SK-N-MC (cell line): ENCODE results near the gene TMEM127.

Experiments
- DNase-seq: peaks from one replicate; pipeline ENCODE4 v3.0.0-alpha.2; 2011; ENCODE audit warnings: low read depth, low spot score
- H3K27ac ChIP-seq: fragments of 200-600 bp; sonication (generic); 2 replicates; pipeline ENCODE4 v1.5.1; 2016; ENCODE audit warnings: mixed run types
- H3K36me3 ChIP-seq: fragments of 200-600 bp; sonication (generic); 2 replicates; pipeline ENCODE4 v1.6.1; 2017; ENCODE audit warnings: antibody characterized with exemption, low read length, mixed read lengths; ENCODE audit not compliant: insufficient read depth
- H3K4me3 ChIP-seq: fragments of 200-600 bp; sonication (generic); 2 replicates; pipeline ENCODE4 v1.5.1; 2016
- H3K9ac ChIP-seq: fragments of 200-600 bp; sonication (generic); 2 replicates; pipeline ENCODE4 v1.8.0; 2017; ENCODE audit warnings: mixed run types, mixed read lengths; ENCODE audit not compliant: insufficient read length
- H3K9me3 ChIP-seq: fragments of 200-600 bp; sonication (generic); 2 replicates; pipeline ENCODE4 v1.6.1; 2017; ENCODE audit warnings: low read depth, mild to moderate bottlenecking, antibody characterized with exemption, low read length, moderate library complexity, mixed read lengths
- EZH2 ChIP-seq: fragments of 200-600 bp; sonication (generic); IDR thresholded peaks from one replicate; pipeline ENCODE4 v1.6.1; 2017; ENCODE audit warnings: antibody characterized with exemption
- FOXP2 ChIP-seq: optimal IDR thresholded peaks from 2 replicates; pipeline ENCODE3; 2011; ENCODE audit warnings: mild to moderate bottlenecking, moderate library complexity; ENCODE audit not compliant: insufficient read depth; ENCODE audit errors: extremely low read length, control extremely low read depth
- POLR2AphosphoS5 ChIP-seq: IDR thresholded peaks from 2 replicates; pipeline ENCODE4 v1.6.1; 2012; ENCODE audit warnings: mild to moderate bottlenecking, low read depth, low read length, borderline replicate concordance

TMEM127 gene

DNA sequence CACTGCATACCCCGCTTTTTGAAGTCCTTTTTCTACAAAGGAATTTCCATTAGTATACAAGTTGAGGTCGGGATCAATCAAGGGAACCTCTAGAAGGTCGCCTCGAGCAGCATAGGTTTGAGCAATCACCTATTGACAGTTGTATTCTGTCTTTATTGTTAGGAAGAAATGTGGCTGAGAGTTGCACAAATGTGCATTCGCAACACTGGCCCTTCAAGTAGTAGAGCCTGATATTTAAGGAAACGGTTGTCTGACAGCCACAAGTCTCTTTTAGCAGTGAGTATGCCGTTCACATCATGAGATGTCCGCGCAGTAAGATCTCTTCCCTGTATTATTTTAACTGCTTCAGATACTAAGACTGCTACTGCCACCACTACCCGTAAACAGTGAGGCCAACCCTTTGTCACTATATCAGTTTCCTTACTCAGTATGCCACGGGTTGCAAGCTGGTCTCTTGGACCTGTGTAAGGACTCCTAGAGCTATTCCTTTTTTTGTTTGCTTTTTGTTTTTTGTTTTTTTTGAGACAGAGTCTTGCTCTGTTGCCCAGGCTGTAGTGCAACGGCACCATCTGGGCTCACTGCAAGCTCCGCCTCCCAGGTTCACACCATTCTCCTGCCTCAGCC is 47.2 kb downstream of the TMEM127 start:
- no peak for TF ChIP-seq EZH2
- TF ChIP-seq FOXP2 = no peak
- TF ChIP-seq POLR2AphosphoS5 = no peak
- Histone ChIP-seq H3K27ac (no peak overlapping the region), H3K9ac (no peak overlapping the region), H3K36me3 (no peaks in the 10 kb centered on the region), H3K9me3 (no peaks in the 10 kb centered on the region), H3K4me3 (no peak overlapping the region)
- no peak for DNase-seq

DNA sequence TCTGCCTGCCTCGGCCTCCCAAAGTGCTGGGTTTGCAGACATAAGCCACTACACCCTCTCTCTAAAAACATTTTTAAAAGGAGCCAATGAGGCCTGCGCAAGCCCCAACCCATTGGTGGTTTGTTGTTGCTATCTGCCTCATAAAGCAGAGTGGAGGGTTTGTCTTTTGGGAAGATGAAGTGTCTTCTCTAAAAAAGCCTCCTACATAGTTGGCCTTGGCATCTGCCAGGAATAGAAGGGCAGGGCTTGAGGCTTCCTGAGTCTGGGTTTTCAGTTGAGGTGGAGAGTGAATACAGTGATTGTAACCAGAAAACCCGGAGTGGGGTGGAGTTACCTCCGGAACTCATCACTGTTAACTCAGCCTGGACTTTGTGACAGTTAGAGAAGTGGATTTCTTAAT is 51.2 kb downstream of the TMEM127 start:
- Histone ChIP-seq H3K9me3 (no peaks in the 10 kb centered on the region), H3K36me3 (no peaks in the 10 kb centered on the region), H3K27ac (no peak overlapping the region), H3K9ac (no peak overlapping the region), H3K4me3 (no peak overlapping the region)
- no peak for DNase-seq
- TF ChIP-seq FOXP2 (no peak), POLR2AphosphoS5 (no peak), EZH2 (no peak)

DNA sequence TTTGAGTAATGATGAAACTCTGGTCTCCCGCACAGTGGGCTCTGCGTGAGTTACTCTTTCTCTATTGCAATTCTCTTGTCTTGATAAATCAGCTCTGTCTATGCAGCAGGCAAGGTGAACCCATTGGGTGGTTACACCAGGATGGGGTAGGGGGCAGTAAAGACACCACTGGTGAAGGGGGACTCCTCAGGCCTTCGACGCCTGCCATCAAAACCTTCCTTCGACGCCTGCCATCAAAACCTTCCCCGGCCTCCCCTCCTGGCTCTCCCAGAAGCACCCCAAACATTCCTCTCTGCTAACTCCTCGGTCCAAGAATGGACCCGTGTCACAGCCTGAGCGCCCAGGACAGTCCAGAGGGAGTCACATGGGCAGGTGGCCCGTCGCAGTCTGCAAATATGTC is 52.4 kb downstream of the TMEM127 start:
- Histone ChIP-seq H3K9ac (no peak overlapping the region), H3K36me3 (no peaks in the 10 kb centered on the region), H3K9me3 (no peaks in the 10 kb centered on the region), H3K4me3 (no peak overlapping the region), H3K27ac (no peak overlapping the region)
- DNase-seq = no peak
- TF ChIP-seq FOXP2 (no peak), POLR2AphosphoS5 (no peak)

DNA sequence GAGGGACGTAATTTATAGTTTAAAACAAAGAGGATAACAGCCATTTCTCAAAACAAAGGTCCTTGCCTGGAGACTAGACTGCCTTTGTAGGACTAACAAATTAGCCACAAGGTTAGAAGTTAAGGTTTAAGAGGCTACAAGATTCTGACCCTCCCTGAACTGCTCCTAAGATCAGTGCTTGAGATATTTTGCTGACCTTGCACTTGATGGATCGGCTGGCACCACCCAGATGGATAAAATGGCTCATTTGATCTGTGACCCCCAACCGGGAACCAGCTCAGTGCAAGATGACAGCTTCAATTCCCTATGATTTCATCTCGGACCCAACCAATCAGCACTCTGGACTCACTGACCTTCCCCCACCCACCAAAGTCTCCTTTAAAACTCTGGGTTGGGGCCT is 53.5 kb downstream of the TMEM127 start:
- Histone ChIP-seq H3K9me3 (no peaks in the 10 kb centered on the region), H3K36me3 (peaks cover 3% of the 10 kb centered on the region; the same call in 1 of the 2 replicates), H3K4me3 (no peak overlapping the region), H3K27ac (no peak overlapping the region), H3K9ac (no peak overlapping the region)
- TF ChIP-seq FOXP2 (no peak), EZH2 (no peak), POLR2AphosphoS5 (no peak)
- no peak for DNase-seq

DNA sequence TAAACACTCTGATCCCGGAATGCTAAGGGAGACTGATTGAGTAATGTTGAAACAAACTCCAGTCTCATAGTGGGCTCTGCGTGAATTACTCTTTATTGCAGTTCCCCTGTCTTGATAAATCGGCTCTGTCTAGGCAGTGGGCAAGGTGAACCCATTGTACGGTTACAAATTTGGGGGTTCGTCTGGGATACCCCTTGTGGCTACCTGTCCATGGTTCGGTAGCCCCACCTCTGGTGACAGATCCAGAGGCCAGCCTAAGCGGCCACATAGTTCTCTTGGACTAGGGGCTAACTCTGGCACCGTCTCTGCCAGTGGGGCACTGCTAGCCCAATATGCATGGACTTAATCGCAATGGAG is 56.1 kb downstream of the TMEM127 start:
- no peaks in the 10 kb centered on the region for H3K9me3 ChIP-seq
- no peak for DNase-seq
- H3K9ac ChIP-seq = peak overlapping the region; percentile 80
- TF ChIP-seq EZH2 (no peak), FOXP2 (no peak), POLR2AphosphoS5 (no peak)
- peaks cover 14% of the 10 kb centered on the region for H3K36me3 ChIP-seq
- no peak overlapping the region for H3K27ac ChIP-seq
- peak overlapping the region; percentile 99 for H3K4me3 ChIP-seq

DNA sequence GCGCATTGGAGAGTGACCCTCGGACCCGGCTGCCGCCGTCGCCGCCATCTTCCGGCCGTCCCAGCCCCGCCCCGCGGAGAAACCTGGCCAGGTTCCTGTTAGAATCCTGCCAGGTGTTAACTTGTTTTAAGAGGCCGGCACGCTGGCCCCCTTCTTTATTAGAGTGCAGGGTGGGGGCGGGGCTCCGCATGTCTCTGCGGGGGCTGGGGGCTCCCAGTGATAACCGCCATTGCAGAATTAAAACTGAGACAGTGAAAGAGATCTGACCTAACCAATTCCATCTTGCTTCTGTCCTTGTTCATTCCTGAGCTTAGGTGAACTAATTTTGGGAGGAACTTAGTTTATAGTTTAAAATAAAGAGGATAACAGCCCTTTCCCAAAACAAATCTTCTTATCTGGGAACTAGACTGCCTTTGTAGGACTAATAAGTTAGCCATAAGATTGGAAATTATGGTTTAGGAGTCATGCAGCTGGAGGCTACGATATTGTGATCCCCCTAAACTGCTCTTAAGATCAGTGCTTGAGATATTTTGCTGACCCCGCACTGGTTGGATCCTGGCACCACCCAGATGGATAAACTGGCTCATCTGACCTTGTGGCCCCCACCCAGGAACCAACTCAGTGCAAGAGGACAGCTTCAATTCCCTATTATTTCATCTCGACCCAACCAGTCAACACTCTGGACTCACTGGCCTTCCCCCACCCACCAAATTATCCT is 56.6 kb downstream of the TMEM127 start:
- Histone ChIP-seq H3K36me3 (peaks cover 14% of the 10 kb centered on the region), H3K9me3 (no peaks in the 10 kb centered on the region), H3K27ac (no peak overlapping the region), H3K9ac (peak overlapping the region; percentile 80), H3K4me3 (peak overlapping the region; percentile 99)
- no peak for TF ChIP-seq EZH2
- TF ChIP-seq POLR2AphosphoS5 = no peak; the same call in none of the 2 replicates
- no peak for TF ChIP-seq FOXP2
- DNase-seq = no peak

DNA sequence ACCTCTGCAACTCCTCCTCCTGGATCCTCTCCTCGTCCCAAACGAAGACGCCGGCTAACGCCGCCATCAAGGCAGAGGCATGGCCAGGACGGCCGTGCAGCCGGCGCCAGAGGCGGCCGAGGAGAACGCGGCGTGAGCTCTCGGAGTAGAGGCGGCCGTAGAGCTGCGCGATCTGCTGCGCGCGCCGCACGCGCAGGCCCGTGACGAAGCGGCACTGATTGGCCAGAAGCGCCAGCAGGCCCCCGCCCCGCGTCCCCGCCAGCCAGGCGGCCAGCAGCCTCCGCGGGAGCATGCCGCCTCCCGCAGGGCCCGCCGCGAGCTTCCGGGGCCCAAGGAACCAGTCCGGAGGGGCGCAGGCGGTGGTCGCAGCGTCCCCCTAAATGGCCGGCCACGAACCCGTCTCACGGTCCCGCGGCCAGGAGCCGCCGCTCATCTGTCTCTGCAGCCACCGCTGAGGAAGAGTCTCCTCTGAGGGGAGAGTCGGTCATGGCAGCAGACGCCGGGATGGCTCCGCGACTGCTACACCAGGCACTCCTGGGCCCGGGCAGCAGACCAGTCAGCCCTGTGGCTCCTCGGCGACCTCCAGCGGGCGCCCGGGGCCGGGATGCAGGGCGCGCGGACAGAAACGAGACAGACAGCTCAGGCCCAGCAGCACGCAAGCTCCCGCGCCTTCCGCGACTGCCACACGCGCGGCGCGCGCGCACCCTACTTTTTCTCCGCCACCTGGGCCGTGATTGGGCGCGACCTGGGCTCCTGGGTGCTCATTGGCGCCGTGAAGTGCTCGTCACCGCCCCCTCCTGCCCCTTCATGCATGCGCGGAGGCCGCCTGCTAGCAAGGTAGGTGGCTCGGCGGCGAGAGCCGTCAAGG is 57.4 kb downstream of the TMEM127 start, which contains the start of gene STARD7:
TSS of gene STARD7 (minus strand) at position 685 of the 868 bp plus-strand sequence. CDS start at position 292, 393 bp downstream.
- H3K27ac ChIP-seq = peak within 1 kb of the TSS; percentile 74; the same call in 1 of the 2 replicates

DNA sequence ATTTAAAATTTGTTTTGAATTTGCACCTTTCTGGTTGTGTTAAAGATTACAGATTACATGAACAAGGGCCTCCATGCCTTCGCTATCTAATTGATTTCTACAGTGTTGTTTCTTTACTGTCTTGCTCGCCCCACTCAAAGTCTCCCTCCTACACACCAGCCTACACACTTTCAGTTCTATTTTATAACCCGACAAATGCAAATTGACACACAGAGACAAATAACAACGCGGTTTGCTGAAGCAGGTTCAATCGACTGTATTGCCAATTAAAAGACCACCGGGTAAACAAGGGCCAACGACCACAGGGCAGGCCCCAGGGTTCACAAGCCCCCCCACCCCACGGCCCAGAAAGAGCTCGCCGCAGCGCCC is 58.0 kb downstream of the TMEM127 start:
- H3K9ac ChIP-seq = peak overlapping the region; percentile 97
- no peak for TF ChIP-seq EZH2
- no peak for TF ChIP-seq POLR2AphosphoS5
- no peak for TF ChIP-seq FOXP2
- no peak for DNase-seq
- no peaks in the 10 kb centered on the region for H3K9me3 ChIP-seq
- H3K36me3 ChIP-seq = peaks cover 18% of the 10 kb centered on the region
- peak overlapping the region; percentile 99 for H3K4me3 ChIP-seq
- no peak overlapping the region for H3K27ac ChIP-seq

More for the DNA sequence above, 57.4 kb downstream of the TMEM127 start, which contains the start of gene STARD7:
- peak within 1 kb of the TSS; percentile 99 for H3K4me3 ChIP-seq
- H3K36me3 ChIP-seq = peaks cover 14% of the 10 kb centered on the region
- peak; percentile 72 for DNase-seq
- TF ChIP-seq EZH2 (no peak), POLR2AphosphoS5 (peak; percentile 94)
- peak within 1 kb of the TSS; percentile 97 for H3K9ac ChIP-seq
- H3K9me3 ChIP-seq = no peaks in the 10 kb centered on the region
